RWPE2 (cell line): ENCODE data around the gene AIM2.
"Not testable (repeated sequence)": the region's sequence is repeated elsewhere in the genome, so short reads cannot be mapped to it uniquely, and the experiment has no call there.

Source experiments
- ATAC-seq: fragments of 200-7000 bp; cut with Tn5 transposase; 3 replicates; pipeline ENCODE4 v1.9.1; 2021; ENCODE audit warnings: low read depth
- DNase-seq: peaks from one replicate; pipeline ENCODE4 v3.0.0-alpha.2; 2020; ENCODE audit warnings: low spot score
- H3K27ac ChIP-seq: fragments of 450-650 bp; 2 replicates; pipeline ENCODE4 v1.5.1; 2017; ENCODE audit warnings: mild to moderate bottlenecking; ENCODE audit not compliant: poor library complexity, severe bottlenecking
- H3K27me3 ChIP-seq: fragments of 250-450 bp; sonication (Bioruptor Pico); 2 replicates; pipeline ENCODE4 v1.5.1; 2021; ENCODE audit warnings: mild to moderate bottlenecking, moderate library complexity; ENCODE audit not compliant: insufficient read depth, poor library complexity, severe bottlenecking
- H3K36me3 ChIP-seq: fragments of 250-450 bp; sonication (Bioruptor Pico); 2 replicates; pipeline ENCODE4 v1.5.1; 2020; ENCODE audit warnings: low read depth, mild to moderate bottlenecking, moderate library complexity
- H3K4me1 ChIP-seq: fragments of 250-450 bp; sonication (Bioruptor Pico); 2 replicates; pipeline ENCODE4 v1.5.1; 2021; ENCODE audit warnings: mild to moderate bottlenecking, moderate library complexity; ENCODE audit not compliant: insufficient read depth, poor library complexity, severe bottlenecking
- H3K4me3 ChIP-seq: fragments of 250-450 bp; sonication (Bioruptor Pico); 2 replicates; pipeline ENCODE4 v1.5.1; 2021; ENCODE audit warnings: mild to moderate bottlenecking, moderate library complexity; ENCODE audit not compliant: severe bottlenecking
- H3K9me3 ChIP-seq: fragments of 250-450 bp; sonication (Bioruptor Pico); 2 replicates; pipeline ENCODE4 v1.5.1; 2021; ENCODE audit warnings: mild to moderate bottlenecking, moderate library complexity; ENCODE audit not compliant: severe bottlenecking
- TF ChIP-seq, protein P1 (sequence below): fragments of 450-650 bp; IDR thresholded peaks from one replicate; pipeline ENCODE4 v1.5.1; 2017; ENCODE audit warnings: mild to moderate bottlenecking, moderate library complexity; ENCODE audit not compliant: poor library complexity, severe bottlenecking

Gene AIM2

GRCh38 chr1:159040893-159041724 lies 35.5 kb downstream of the AIM2 start:
- no peaks in the 10 kb centered on the region for H3K9me3 ChIP-seq
- ATAC-seq, result no peak
- no peak overlapping the region for H3K4me3 ChIP-seq
- TF ChIP-seq, protein P1, sequence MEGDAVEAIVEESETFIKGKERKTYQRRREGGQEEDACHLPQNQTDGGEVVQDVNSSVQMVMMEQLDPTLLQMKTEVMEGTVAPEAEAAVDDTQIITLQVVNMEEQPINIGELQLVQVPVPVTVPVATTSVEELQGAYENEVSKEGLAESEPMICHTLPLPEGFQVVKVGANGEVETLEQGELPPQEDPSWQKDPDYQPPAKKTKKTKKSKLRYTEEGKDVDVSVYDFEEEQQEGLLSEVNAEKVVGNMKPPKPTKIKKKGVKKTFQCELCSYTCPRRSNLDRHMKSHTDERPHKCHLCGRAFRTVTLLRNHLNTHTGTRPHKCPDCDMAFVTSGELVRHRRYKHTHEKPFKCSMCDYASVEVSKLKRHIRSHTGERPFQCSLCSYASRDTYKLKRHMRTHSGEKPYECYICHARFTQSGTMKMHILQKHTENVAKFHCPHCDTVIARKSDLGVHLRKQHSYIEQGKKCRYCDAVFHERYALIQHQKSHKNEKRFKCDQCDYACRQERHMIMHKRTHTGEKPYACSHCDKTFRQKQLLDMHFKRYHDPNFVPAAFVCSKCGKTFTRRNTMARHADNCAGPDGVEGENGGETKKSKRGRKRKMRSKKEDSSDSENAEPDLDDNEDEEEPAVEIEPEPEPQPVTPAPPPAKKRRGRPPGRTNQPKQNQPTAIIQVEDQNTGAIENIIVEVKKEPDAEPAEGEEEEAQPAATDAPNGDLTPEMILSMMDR, result no peak
- no peak overlapping the region for H3K27ac ChIP-seq
- H3K4me1 ChIP-seq, result no peaks in the 10 kb centered on the region
- peaks cover 80% of the 10 kb centered on the region for H3K36me3 ChIP-seq
- DNase-seq, result no peak
- no peaks in the 10 kb centered on the region for H3K27me3 ChIP-seq

GRCh38 chr1:159040206-159040605 lies 36.4 kb downstream of the AIM2 start:
- H3K27me3 ChIP-seq, result no peaks in the 10 kb centered on the region
- H3K9me3 ChIP-seq, result no peaks in the 10 kb centered on the region
- H3K4me1 ChIP-seq, result no peaks in the 10 kb centered on the region
- no peak overlapping the region for H3K27ac ChIP-seq
- DNase-seq, result no peak
- no peak overlapping the region for H3K4me3 ChIP-seq
- H3K36me3 ChIP-seq, result peaks cover 80% of the 10 kb centered on the region
- TF ChIP-seq, protein P1, result no peak
- peak; percentile 29; the same call in 1 of the 3 replicates for ATAC-seq

DNA sequence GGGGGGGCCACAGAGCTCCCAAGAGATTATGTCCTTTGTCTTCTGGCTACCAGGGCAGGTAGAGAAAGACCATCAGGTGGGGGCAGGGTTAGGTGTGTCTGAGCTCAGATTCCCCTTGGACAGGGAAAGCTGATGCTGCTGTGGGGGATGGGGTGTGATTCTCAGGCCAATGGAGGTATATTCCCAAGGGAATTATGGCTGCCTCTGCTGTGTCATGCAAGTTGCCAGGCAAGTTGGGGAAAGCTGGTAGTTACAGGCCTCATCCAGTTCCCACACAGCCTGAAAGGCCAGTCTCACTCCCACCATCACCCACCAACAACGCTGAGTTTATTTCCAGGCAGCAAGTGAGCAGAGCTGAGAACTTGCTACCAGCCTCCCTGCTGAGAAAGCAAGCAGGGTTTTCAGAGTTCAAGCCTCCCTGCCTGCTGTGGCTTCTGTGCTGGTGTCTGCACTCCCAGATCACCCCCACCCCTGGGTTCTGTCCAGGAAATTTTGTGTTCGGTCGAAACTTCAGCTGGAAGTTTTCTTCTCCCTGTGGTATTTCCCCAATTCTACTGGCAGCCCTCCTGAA lies 45.6 kb downstream of the AIM2 start:
- Histone ChIP-seq H3K36me3 (peaks cover 69% of the 10 kb centered on the region), H3K27ac (no peak overlapping the region), H3K4me1 (no peaks in the 10 kb centered on the region), H3K9me3 (no peaks in the 10 kb centered on the region), H3K27me3 (no peaks in the 10 kb centered on the region), H3K4me3 (no peak overlapping the region)
- TF ChIP-seq, protein P1, result no peak
- ATAC-seq (no peak), DNase-seq (no peak)

- TF ChIP-seq, protein P1, result no peak
- Histone ChIP-seq H3K36me3 (peaks cover 69% of the 10 kb centered on the region), H3K9me3 (no peaks in the 10 kb centered on the region), H3K27me3 (no peaks in the 10 kb centered on the region), H3K27ac (no peak overlapping the region), H3K4me1 (no peaks in the 10 kb centered on the region), H3K4me3 (no peak overlapping the region)
- DNase-seq, result no peak
- ATAC-seq, result no peak
These were observed 46.3 kb downstream of the AIM2 start for GRCh38 chr1:159030311-159030710.

- H3K27ac ChIP-seq, H3K9me3 ChIP-seq, DNase-seq, H3K4me3 ChIP-seq, H3K4me1 ChIP-seq, H3K27me3 ChIP-seq, ATAC-seq: not testable (repeated sequence)
- H3K36me3 ChIP-seq, result peaks cover 58% of the 10 kb centered on the region
These were observed 49.7 kb downstream of the AIM2 start for GRCh38 chr1:159026841-159027240.
